ENCODE measurements around the gene ABHD4.

Gene ABHD4

DNA sequence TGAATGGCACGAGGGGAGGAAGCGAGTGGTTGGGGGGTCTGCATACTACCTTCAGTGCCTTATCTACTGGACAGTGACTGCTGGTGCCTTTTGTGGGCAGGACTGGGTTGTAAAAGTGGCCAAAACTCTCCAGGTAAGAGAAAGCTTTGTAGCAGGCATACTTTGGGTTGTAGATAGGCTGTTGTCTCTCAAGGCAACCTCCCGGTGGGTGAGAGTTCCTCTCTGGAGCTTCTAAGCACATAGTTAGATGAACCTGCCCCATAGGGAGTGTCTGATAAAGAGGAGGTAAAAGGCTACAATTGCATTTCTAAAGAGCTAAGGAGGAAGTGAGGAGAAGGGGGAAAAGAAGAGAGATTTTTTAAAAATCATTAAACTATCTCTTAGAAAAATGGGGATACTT lies 4.9 kb upstream of the ABHD4 start:
- no peak overlapping the region for H3K4me3 ChIP-seq (ENCODE audit: low read length)
- DNase-seq (ENCODE audit: low read depth): no peak
- no peak for TF ChIP-seq CTCF (IDR thresholded peaks at IDR 0.05; ENCODE audit: insufficient read depth, low read depth, low read length, missing control alignments)

DNA sequence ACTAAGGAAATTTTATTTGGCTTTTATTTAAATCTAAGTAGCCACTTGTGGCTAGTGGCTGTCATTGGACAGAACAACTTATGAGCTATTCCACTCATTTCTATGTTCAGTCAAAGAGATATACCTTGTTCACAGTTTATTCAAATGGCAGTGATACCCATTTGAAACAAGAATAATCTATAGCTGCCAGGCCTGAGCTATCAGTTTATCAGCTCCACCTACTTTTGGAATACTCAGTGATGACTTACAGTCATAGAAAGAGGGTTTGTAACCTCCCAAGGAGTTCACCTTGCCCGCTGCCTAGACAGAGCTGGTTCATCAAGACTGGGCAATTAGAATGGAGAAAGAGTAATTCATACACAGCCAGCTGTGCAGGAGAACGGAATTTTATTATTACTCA lies 4.5 kb upstream of the ABHD4 start:
- TF ChIP-seq CTCF (IDR thresholded peaks at IDR 0.05; ENCODE audit: insufficient read depth, low read depth, low read length, missing control alignments): no peak
- DNase-seq (ENCODE audit: low read depth): no peak
- H3K4me3 ChIP-seq (ENCODE audit: low read length): no peak overlapping the region

GRCh38 chr14:22594156-22594716 lies 3.9 kb upstream of the ABHD4 start:
- DNase-seq (ENCODE audit: low read depth): no peak
- no peak overlapping the region for H3K4me3 ChIP-seq (ENCODE audit: low read length)
- no peak for TF ChIP-seq CTCF (IDR thresholded peaks at IDR 0.05; ENCODE audit: insufficient read depth, low read depth, low read length, missing control alignments)

DNA sequence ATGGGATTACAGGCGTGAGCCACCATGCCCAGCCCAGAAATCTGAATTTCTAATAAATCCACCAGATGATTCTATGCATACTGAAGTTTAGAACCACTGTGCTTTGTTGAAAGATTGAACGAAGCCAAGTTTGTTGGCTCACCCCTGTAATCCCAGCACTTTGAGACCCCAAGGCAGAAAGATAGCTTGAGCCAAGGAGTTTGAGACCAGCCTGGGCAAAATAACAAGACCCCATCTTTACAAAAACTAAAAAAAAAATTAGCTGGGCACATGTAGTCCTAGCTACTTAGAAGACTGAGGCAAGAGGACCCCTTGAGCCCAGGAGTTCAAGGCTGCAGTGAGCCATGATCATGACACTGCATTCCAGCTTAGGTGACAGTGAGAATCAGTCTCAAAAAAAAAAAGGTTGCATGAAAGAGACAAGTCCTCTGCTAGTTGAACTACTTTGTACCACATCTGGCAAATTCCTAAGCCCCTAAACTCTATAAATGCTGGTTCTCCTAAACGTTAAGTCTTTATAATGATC lies 1.7 kb upstream of the ABHD4 start:
- DNase-seq (ENCODE audit: low read depth): no peak
- no peak for TF ChIP-seq CTCF (IDR thresholded peaks at IDR 0.05; ENCODE audit: insufficient read depth, low read depth, low read length, missing control alignments)
- no peak overlapping the region for H3K4me3 ChIP-seq (ENCODE audit: low read length)

DNA sequence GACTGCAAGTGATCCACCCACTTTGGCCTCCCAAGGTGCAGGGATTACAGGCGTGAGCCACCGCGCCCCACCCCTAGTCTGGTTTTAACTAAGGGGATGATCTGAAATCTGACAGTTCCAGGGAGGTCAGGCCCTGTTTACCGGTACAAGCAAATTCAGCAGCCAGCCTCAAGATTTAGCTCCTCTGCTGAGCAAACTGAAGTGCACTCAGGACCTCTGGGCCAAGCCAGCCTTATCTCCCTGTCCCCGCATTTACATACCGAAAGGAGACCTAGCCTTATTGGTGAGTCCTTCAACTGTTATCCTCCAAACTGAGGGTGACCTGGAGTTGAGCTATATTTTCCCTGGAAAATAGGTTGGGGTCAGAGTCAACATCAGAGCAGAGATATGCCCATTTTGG lies 835 bp upstream of the ABHD4 start:
- no peak overlapping the region for H3K4me3 ChIP-seq (ENCODE audit: low read length)
- no peak for TF ChIP-seq CTCF (IDR thresholded peaks at IDR 0.05; ENCODE audit: insufficient read depth, low read depth, low read length, missing control alignments)
- DNase-seq (ENCODE audit: low read depth): no peak

DNA sequence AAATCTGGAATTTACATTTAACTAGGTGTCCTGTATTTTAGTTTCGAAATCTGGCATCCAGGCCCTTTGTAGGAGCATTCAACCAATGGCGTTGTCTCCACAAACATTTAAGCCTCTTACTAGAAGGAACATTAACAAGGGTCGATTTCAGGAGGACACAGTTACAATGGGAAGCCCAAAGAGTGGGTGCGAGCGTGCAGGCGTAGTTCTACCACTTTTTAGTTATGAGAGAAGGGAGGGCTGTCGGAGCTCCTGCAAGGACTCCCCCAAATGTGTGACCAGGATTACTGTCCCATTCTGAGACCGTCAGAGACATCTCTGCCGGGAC lies 365 bp upstream of the ABHD4 start:
- no peak for TF ChIP-seq CTCF (IDR thresholded peaks at IDR 0.05; ENCODE audit: insufficient read depth, low read depth, low read length, missing control alignments)
- DNase-seq (ENCODE audit: low read depth): no peak
- H3K4me3 ChIP-seq (ENCODE audit: low read length): peak overlapping the region; percentile 78

DNA sequence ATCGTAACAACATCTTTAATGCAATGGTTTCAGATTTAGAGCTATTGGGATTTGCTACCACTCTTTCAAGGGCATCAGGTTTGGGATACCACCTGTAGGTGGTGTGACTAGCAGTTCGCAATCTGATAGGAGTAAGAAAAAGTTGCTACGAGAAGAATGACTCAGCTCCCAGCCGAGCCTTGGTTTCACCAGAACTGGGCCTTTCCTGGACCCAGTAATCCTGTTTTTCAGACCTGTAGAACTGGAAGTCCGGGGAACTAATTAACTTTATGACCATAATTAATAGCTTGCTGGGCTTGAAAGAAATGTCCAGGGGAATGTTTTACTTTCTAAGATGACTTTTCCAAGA lies 770 bp downstream of the ABHD4 start:
- TF ChIP-seq CTCF (IDR thresholded peaks at IDR 0.05; ENCODE audit: insufficient read depth, low read depth, low read length, missing control alignments): peak; percentile 56

More for the DNA sequence above, 770 bp downstream of the ABHD4 start:
- H3K4me3 ChIP-seq (ENCODE audit: low read length): peak overlapping the region; percentile 78
- DNase-seq (ENCODE audit: low read depth): peak; percentile 87
